GM12878 (cell line): Measurements from ENCODE around the gene ZDHHC14.

ENCODE experiments used
- POLR2A ChIP-seq: IDR thresholded peaks from 2 replicates; pipeline ENCODE4 v1.6.1; 2011; ENCODE audit warnings: low read depth, mild to moderate bottlenecking, low read length
- ZNF274 ChIP-seq: IDR thresholded peaks from one replicate; pipeline ENCODE4 v1.8.0; 2011; ENCODE audit not compliant: insufficient read length, insufficient read depth

DNA sequence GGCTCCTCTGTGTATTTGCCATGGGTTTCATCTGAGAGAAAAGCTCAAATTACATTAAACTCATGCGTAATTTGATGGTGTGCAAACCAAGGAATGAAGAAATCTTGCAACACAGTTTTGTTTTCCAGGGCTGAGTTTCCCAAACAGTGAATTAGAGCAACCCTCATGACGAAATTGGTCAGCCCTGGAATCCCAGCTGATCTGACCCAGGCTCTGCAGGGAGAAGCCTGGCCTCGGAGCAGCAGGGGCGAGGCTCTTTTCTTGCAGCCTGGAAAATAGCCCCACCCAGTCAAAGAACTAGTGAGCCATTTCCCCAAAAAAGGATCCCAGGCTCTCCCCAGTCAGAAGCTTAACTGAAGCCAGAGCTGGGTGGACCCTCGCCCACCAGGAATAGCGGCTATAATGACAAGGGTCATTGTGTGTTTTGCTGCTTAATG, 334.8 kb downstream of the ZDHHC14 start:
- TF ChIP-seq POLR2A = no peak
- TF ChIP-seq ZNF274 = no peak
